Dendritic cell treated with granulocyte-macrophage colony-stimulating factor and Interleukin-4, amounts not matched to agents 40 ng/mL and 50 ng/mL, for 4 days (primary cell): Measurements from ENCODE around the gene CORO1C.
A peak's percentile ranks its signal among the peaks of the same experiment; 100 is the strongest.

Experiments used
- H3K27ac Mint-ChIP-seq: one replicate; pipeline ENCODE4 v1.8.0; 2022; ENCODE audit warnings: mild to moderate bottlenecking, mixed read lengths
- H3K27me3 Mint-ChIP-seq: one replicate; pipeline ENCODE4 v1.8.0; 2022; ENCODE audit warnings: mild to moderate bottlenecking, mixed read lengths
- H3K36me3 Mint-ChIP-seq: one replicate; pipeline ENCODE4 v1.8.0; 2022; ENCODE audit warnings: low read depth, mixed read lengths
- H3K4me1 Mint-ChIP-seq: one replicate; pipeline ENCODE4 v1.8.0; 2022; ENCODE audit warnings: low read depth, mixed read lengths
- H3K4me3 Mint-ChIP-seq: one replicate; pipeline ENCODE4 v1.8.0; 2022; ENCODE audit warnings: mild to moderate bottlenecking, moderate library complexity, mixed read lengths
- H3K9me3 Mint-ChIP-seq: one replicate; pipeline ENCODE4 v1.8.0; 2022; ENCODE audit warnings: mixed read lengths
- intact Hi-C: fragments of 100-400 bp; cut with micrococcal nuclease; formaldehyde crosslinking; loops from one replicate; pipeline ENCODE4 v1.15.0; 2022

CORO1C gene

DNA sequence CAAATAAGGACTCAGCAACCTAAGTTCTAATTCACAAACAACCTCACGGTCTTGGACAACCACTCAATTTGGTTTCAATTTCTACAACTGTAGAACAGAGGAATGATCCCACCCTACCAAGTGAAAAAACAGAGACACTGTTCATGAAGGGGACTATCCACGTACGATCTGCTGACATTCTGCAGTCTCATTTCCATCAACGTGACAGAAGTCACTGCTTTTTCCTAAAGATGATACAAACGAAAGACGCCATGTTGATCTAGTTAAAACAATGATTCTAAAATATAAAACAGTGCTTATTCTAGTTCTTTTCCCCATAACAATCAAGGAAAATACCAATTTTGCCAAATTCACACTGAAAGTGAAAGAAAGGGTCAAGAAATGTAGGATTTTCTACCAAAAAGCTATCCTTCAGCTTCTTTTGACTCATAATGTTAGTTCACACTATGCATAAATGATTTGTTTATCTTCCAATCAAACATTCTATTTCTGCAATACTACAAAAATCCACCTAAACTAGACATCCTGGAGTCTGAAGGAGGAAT, 38.1 kb downstream of the CORO1C start:
- peaks cover 85% of the 10 kb centered on the region for H3K4me1 Mint-ChIP-seq
- no peak overlapping the region for H3K4me3 Mint-ChIP-seq
- no peaks in the 10 kb centered on the region for H3K27me3 Mint-ChIP-seq
- peaks cover 54% of the 10 kb centered on the region for H3K36me3 Mint-ChIP-seq
- intact Hi-C loops = no loop called here
- no peaks in the 10 kb centered on the region for H3K9me3 Mint-ChIP-seq
- H3K27ac Mint-ChIP-seq = peak overlapping the region; percentile 95

GRCh38 chr12:108691998-108692808, 39.1 kb downstream of the CORO1C start:
- intact Hi-C loops = loop anchor here (1.0 to 2.0 kb wide), 2 partner anchors 17 to 39 kb away; partner anchors contain the start of gene CORO1C
- H3K36me3 Mint-ChIP-seq = peaks cover 48% of the 10 kb centered on the region

DNA sequence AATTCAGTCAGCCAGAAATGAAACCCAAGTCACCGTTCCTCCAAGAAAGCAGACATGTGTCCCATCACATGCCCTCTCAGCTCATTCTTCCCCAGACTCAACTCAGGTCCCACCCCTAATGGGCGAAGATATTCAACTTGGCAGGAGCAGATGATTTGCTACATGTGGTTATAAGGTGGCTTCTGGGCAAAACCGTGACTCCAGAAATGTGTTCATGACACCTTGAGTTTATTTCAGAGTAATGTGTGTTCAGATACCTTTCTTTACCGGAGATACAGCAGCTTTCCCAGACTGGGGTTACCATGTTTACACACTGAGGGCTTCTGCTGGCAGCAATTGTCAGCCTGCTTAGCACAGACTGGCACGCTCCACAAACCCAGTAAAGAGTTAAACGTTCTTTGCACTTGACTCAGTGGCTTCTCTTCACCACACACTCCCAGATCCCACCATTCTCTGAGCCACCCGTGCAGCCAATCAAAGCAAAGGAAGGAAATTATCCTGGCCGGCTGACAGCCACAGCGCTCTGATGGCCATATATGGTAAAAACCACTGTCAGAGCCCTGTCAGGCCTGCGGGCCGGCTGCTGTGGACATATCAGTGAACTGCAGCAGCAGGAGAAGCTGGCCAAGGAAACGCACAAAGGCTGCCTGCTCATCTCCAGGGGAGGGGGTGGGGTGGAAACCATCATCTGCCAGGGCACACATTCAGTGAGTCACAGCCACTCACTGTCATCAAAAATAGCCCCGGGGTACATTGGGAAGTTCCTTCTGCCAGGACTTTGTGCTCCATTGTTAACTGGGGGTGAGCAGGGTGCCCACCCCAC, 39.9 kb downstream of the CORO1C start:
- peak overlapping the region; percentile 95 for H3K27ac Mint-ChIP-seq
- H3K9me3 Mint-ChIP-seq = no peaks in the 10 kb centered on the region
- peaks cover 41% of the 10 kb centered on the region for H3K36me3 Mint-ChIP-seq
- peak overlapping the region; percentile 65 for H3K4me3 Mint-ChIP-seq
- intact Hi-C loops = loop anchor here (2.0 kb wide), 1 partner anchor 39 kb away; the partner anchor contains the start of gene CORO1C
- H3K4me1 Mint-ChIP-seq = peaks cover 83% of the 10 kb centered on the region
- no peaks in the 10 kb centered on the region for H3K27me3 Mint-ChIP-seq

More at GRCh38 chr12:108691998-108692808, 39.1 kb downstream of the CORO1C start:
- H3K9me3 Mint-ChIP-seq = no peaks in the 10 kb centered on the region
- H3K4me3 Mint-ChIP-seq = peak overlapping the region; percentile 27
- no peaks in the 10 kb centered on the region for H3K27me3 Mint-ChIP-seq
- H3K27ac Mint-ChIP-seq = peak overlapping the region; percentile 95
- H3K4me1 Mint-ChIP-seq = peaks cover 83% of the 10 kb centered on the region

DNA sequence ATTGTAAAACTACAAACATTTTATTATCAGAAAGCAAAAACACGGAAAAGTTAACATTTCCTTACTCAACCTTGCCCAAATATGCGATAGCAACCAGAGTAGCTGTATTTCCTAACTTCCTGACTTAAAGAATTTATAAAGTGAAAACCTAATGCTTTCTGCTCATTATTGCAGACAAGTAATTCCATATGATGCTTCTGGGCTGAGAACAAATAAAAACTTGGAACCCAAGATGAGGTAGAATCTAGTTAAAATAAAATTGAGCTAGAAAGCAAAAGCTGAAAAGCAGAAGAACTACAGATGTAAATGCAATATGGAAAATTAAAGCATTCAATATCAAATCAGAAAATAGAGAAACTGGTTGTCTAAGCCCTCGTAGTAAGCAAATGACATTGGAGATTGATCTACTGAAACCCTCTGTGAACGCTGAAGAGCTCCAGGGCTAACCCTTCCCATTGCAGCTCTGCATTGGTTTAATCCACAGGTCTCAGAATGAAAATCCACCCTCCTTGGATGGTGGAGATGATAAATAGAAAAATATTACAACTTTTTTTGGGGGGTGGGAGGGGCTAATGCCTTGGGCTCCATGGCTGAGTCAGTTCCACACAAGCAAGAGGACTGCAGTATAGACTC, 40.7 kb downstream of the CORO1C start:
- Mint-ChIP-seq H3K4me3 (peak overlapping the region; percentile 65), H3K4me1 (peaks cover 82% of the 10 kb centered on the region), H3K9me3 (no peaks in the 10 kb centered on the region), H3K27me3 (no peaks in the 10 kb centered on the region), H3K27ac (peak overlapping the region; percentile 95), H3K36me3 (peaks cover 34% of the 10 kb centered on the region)
- intact Hi-C loops = loop anchor here (2.0 kb wide), 1 partner anchor 40 kb away; the partner anchor contains the start of gene CORO1C

DNA sequence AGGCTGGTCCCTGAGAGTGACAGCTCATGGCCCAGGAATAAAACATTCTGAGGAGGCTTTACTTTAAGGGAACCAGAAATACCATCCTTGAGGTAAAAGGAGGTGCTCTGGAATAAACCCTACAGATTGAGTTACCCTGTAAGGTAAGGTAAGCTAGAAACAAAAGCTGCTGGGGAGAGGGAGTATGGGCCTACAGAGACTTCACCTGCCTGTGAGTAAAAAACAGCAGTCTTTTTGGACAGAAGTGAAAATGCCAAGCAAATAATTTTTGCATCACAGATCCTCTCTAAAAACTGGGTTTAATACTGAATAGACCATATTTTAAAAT, 41.2 kb downstream of the CORO1C start:
- intact Hi-C loops = loop anchor here (2.0 kb wide), 1 partner anchor 41 kb away; the partner anchor contains the start of gene CORO1C
- Mint-ChIP-seq H3K4me1 (peaks cover 83% of the 10 kb centered on the region), H3K36me3 (peaks cover 29% of the 10 kb centered on the region), H3K27ac (peak overlapping the region; percentile 95), H3K9me3 (no peaks in the 10 kb centered on the region), H3K4me3 (peak overlapping the region; percentile 40), H3K27me3 (no peaks in the 10 kb centered on the region)

- Mint-ChIP-seq H3K27ac (peak overlapping the region; percentile 95), H3K4me1 (peaks cover 84% of the 10 kb centered on the region), H3K9me3 (no peaks in the 10 kb centered on the region), H3K27me3 (no peaks in the 10 kb centered on the region), H3K4me3 (peak overlapping the region; percentile 40), H3K36me3 (peaks cover 26% of the 10 kb centered on the region)
- intact Hi-C loops = loop anchor here (2.0 to 5.0 kb wide), 2 partner anchors 33 to 41 kb away; partner anchors contain the start of gene CORO1C
Measured at GRCh38 chr12:108689314-108690190, 41.8 kb downstream of the CORO1C start.

GRCh38 chr12:108686780-108687179, 44.5 kb downstream of the CORO1C start:
- H3K27ac Mint-ChIP-seq = no peak overlapping the region
- no peaks in the 10 kb centered on the region for H3K9me3 Mint-ChIP-seq
- intact Hi-C loops = loop anchor here (5.0 kb wide), 1 partner anchor 36 kb away; no protein-coding TSS in a partner anchor
- peaks cover 75% of the 10 kb centered on the region for H3K4me1 Mint-ChIP-seq
- peaks cover 25% of the 10 kb centered on the region for H3K36me3 Mint-ChIP-seq
- no peak overlapping the region for H3K4me3 Mint-ChIP-seq
- no peaks in the 10 kb centered on the region for H3K27me3 Mint-ChIP-seq

GRCh38 chr12:108685469-108686260, 45.7 kb downstream of the CORO1C start:
- H3K27ac Mint-ChIP-seq = no peak overlapping the region
- peaks cover 25% of the 10 kb centered on the region for H3K36me3 Mint-ChIP-seq
- intact Hi-C loops = loop anchor here (5.0 kb wide), 1 partner anchor 37 kb away; no protein-coding TSS in a partner anchor
- peaks cover 74% of the 10 kb centered on the region for H3K4me1 Mint-ChIP-seq
- H3K4me3 Mint-ChIP-seq = no peak overlapping the region
- H3K27me3 Mint-ChIP-seq = no peaks in the 10 kb centered on the region
- H3K9me3 Mint-ChIP-seq = no peaks in the 10 kb centered on the region

GRCh38 chr12:108683906-108684556, 47.3 kb downstream of the CORO1C start:
- Mint-ChIP-seq H3K27me3 (no peaks in the 10 kb centered on the region), H3K4me3 (no peak overlapping the region), H3K9me3 (no peaks in the 10 kb centered on the region), H3K36me3 (peaks cover 25% of the 10 kb centered on the region), H3K4me1 (peaks cover 58% of the 10 kb centered on the region), H3K27ac (no peak overlapping the region)
- intact Hi-C loops = no loop called here

DNA sequence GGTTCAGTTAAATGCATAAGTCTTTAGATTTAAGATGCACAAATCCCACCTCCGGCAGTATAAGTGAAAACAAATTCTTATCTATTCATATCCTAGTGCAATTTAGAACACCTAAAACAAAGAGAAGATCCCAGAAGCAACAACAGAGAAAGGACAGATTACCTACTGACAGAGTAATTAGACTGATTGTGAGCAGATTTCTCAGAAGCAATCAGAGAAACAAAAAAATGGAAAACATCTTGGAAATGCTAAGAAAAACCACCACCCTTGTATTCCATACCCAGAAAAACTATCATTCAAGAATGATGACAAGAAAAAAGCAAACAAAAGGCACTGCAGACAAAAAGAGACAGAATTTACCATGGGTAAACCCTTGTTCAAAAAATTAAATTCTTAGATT, 50.0 kb downstream of the CORO1C start:
- no peak overlapping the region for H3K4me3 Mint-ChIP-seq

DNA sequence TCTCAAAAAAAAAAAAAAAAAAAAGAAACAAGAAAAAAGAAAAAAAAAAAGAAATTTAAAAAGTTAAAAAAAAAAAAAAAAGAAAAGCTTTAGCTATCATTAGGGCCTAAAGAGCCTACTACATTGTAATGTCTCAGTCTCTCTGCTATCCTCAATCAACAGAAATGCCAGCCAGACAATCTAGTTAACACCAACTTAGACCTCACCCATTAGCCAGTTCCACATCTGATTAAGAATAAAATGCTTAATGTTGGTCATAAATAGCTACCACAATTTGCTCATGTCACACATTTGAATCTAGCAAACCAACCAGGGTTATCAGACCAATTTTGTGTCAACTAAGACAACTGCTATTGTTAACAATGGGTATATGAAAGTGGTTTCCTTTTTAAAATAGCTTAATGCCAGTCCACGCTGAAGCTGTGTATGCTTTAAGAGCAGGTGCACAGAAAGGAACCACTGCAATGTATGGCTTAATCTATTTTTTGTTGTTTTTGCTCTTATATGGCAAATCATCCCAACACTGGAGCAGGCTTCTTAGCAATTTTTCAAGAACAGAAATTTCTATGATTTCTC, 52.1 kb downstream of the CORO1C start:
- Mint-ChIP-seq H3K4me3 (no peak overlapping the region), H3K36me3 (peaks cover 54% of the 10 kb centered on the region), H3K9me3 (no peaks in the 10 kb centered on the region), H3K27ac (no peak overlapping the region), H3K27me3 (no peaks in the 10 kb centered on the region), H3K4me1 (peaks cover 30% of the 10 kb centered on the region)
- intact Hi-C loops = no loop called here

More for the DNA sequence above, 50.0 kb downstream of the CORO1C start:
- H3K27me3 Mint-ChIP-seq = no peaks in the 10 kb centered on the region
- peaks cover 33% of the 10 kb centered on the region for H3K36me3 Mint-ChIP-seq
- peaks cover 46% of the 10 kb centered on the region for H3K4me1 Mint-ChIP-seq
- intact Hi-C loops = no loop called here
- no peaks in the 10 kb centered on the region for H3K9me3 Mint-ChIP-seq
- peak overlapping the region; percentile 8 for H3K27ac Mint-ChIP-seq
